Coronary artery (tissue), 2 donors: Measurements from ENCODE around the gene ARHGEF38.

Experiments used
- DNase-seq: peaks from one replicate; pipeline ENCODE4 v3.0.0-alpha.2; 2017; ENCODE audit warnings: low spot score
- H3K27ac ChIP-seq, 2 donors: fragments of 200-600 bp; sonication (generic); one replicate each; pipeline ENCODE4 v1.5.1; 2016 to 2019
- H3K4me3 ChIP-seq: fragments of 200-600 bp; sonication (generic); 2 replicates; pipeline ENCODE4 v1.5.1; 2016; ENCODE audit warnings: mild to moderate bottlenecking, moderate library complexity
- CTCF ChIP-seq: fragments of 200-600 bp; sonication (generic); IDR thresholded peaks from one replicate; pipeline ENCODE4 v1.5.1; 2019; ENCODE audit warnings: antibody characterized with exemption

ARHGEF38 gene

DNA sequence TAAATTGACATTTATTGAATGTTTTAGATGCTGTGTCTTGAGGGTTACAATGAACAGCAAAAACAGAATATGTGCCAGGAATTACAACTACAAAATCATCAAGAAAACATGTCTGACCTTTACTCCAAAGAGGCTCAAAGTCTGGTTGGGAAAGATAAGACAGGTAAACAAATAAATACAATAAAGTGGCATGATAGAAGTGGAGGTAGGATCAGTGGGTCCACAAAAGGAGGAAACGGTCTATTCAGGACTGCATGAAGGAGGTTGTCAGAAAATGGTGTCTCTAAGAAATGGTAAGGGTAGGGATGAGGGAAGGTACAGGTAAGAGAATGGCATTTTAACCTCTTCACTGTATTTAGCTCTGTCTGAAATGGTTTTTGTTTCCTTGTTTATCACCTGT lies 3.8 kb downstream of the ARHGEF38 start:
- Histone ChIP-seq H3K4me3 (no peak overlapping the region), H3K27ac (no peak overlapping the region)
- no peak for DNase-seq
- no peak for TF ChIP-seq CTCF

DNA sequence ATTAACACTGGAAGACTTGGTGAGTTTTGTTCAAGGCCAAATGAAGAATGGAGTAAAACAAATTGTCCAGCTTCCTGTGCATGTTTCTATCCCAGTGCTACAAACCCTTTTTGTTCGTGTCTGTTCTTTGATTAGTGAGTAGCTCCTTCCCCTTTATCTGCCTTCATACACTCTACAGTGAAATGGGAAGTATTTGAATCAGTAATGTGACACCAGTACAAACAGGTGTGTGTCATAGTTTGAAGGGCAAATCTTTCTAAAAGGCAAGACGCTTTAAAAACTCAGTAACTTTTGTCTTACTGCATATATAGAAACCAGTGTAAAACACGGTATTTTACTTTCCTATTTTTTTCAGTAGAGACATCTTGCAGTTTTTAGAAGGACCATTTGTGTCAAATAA lies 5.9 kb downstream of the ARHGEF38 start:
- no peak overlapping the region for H3K27ac ChIP-seq
- TF ChIP-seq CTCF: no peak
- no peak for DNase-seq
- no peak overlapping the region for H3K4me3 ChIP-seq

- Histone ChIP-seq H3K27ac (no peak overlapping the region), H3K4me3 (no peak overlapping the region)
- no peak for TF ChIP-seq CTCF
- DNase-seq: no peak
These were observed 8.0 kb downstream of the ARHGEF38 start for GRCh38 chr4:105560421-105560848.

DNA sequence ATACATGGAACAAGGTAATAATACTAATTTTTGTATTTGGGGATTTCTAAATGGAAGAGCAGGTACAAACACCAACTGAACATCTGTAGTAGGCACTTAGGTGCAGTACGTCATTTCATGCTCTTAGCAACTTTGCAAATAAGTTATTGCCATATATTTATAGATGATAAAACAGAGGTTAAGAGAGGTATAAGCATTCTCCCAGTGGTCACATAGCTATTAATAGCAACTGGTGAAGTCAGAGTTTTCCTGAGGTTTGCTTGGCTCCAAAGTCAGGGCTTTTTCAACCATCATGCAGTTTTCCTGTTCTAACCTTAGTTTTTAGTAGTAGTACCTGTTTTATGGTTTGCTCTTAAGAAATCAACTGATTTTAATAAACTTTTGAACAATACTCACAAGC lies 10.9 kb downstream of the ARHGEF38 start:
- TF ChIP-seq CTCF: no peak
- H3K27ac ChIP-seq: no peak overlapping the region
- no peak overlapping the region for H3K4me3 ChIP-seq
- DNase-seq: no peak

GRCh38 chr4:105568584-105568983 lies 16.2 kb downstream of the ARHGEF38 start:
- no peak for DNase-seq
- no peak for TF ChIP-seq CTCF
- Histone ChIP-seq H3K27ac (no peak overlapping the region), H3K4me3 (no peak overlapping the region)

GRCh38 chr4:105569057-105569865 lies 16.8 kb downstream of the ARHGEF38 start:
- no peak overlapping the region for H3K27ac ChIP-seq
- no peak overlapping the region for H3K4me3 ChIP-seq
- TF ChIP-seq CTCF: no peak
- DNase-seq: no peak

DNA sequence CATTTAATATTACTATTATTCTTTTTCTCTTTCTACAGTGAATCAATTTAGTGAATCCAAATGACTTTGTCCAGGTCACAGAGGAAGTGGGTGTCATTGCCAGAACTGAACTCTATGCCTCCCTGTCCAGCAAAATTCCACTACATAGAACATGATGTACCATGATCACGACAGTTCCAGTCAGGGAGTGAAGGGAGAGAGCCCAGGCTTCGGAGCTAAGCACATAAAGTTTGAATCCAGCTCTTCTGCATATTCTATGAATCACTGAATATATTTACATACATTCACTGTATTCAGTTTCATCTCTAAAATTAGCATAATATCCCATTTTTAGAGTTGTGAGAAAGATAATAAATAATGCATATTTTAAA lies 17.4 kb downstream of the ARHGEF38 start:
- DNase-seq: no peak
- no peak overlapping the region for H3K27ac ChIP-seq
- TF ChIP-seq CTCF: no peak

More for the DNA sequence above, 17.4 kb downstream of the ARHGEF38 start:
- no peak overlapping the region for H3K4me3 ChIP-seq
